ENCODE results near the gene NLRP13. TPM values are rescaled to one million over a fixed set of nuclear protein-coding genes. Genes with fewer than 3 reads are reported as not detected.
"Not testable (repeated sequence)": the region's sequence is repeated elsewhere in the genome, so short reads cannot be mapped to it uniquely, and the experiment has no call there.

The NLRP13 gene
- polyA plus RNA-seq, 1 experiment, result not detected

DNA sequence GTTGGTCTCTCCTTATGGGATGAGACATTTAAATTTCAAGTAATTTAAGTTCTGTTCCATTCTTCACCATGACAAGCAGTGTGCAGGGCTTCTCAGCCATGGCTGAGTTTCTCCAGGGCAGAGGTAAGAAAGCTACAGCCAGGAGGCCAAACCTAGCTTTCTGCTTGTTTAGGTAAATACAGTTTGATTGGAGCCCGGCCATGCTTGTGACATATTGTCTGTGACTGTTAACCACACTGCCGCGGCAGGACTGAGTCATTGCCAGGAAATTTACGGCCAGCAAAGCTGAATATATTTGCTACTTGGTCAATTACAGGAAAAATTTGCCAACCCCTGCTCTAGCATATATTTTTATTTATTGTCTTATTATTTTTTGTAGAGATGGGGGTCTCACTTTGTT is 26.2 kb upstream of the NLRP13 start:
- TF ChIP-seq, protein P1, sequence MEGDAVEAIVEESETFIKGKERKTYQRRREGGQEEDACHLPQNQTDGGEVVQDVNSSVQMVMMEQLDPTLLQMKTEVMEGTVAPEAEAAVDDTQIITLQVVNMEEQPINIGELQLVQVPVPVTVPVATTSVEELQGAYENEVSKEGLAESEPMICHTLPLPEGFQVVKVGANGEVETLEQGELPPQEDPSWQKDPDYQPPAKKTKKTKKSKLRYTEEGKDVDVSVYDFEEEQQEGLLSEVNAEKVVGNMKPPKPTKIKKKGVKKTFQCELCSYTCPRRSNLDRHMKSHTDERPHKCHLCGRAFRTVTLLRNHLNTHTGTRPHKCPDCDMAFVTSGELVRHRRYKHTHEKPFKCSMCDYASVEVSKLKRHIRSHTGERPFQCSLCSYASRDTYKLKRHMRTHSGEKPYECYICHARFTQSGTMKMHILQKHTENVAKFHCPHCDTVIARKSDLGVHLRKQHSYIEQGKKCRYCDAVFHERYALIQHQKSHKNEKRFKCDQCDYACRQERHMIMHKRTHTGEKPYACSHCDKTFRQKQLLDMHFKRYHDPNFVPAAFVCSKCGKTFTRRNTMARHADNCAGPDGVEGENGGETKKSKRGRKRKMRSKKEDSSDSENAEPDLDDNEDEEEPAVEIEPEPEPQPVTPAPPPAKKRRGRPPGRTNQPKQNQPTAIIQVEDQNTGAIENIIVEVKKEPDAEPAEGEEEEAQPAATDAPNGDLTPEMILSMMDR (IDR thresholded peaks at IDR 0.05; ENCODE audit: insufficient read depth, low read depth, low read length), result no peak
- CTCF ChIA-PET, result no interaction called here

DNA sequence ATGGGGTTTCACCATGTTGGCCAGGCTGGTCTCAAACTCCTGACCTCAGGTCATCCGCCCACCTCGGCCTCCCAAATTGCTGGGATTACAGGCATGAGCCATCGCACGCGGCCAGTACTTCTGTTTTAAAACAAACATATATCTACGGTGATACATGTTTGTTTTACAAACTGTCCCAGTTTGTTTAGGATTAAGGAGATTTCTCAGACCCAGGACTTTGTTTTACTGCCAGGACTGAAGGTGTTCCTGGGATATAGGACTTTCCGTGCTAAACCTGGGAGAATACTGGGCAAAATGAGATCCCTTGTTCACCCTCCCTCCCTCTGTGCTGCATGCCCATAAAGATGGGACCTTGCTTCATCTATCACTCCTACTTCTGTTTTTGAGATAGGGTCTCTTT is 24.3 kb upstream of the NLRP13 start:
- Histone ChIP-seq H3K4me3 (ENCODE audit: low read depth, low read length) (no peak overlapping the region), H3K27me3 (ENCODE audit: control insufficient read depth, insufficient read depth, low read length) (no peaks in the 10 kb centered on the region), H3K36me3 (ENCODE audit: control insufficient read depth, insufficient read depth, low read length) (no peaks in the 10 kb centered on the region)
- no peak for DNase-seq (ENCODE audit: low read depth)
- ChIA-PET CTCF (interaction anchor here (0.5 kb wide), 1 partner anchor 21 kb away, joined by 3 read pairs; no protein-coding TSS in a partner anchor), POLR2A (no interaction called here)
- TF ChIP-seq, protein P1 (IDR thresholded peaks at IDR 0.05; ENCODE audit: insufficient read depth, low read depth, low read length), result no peak

More for the DNA sequence above, 26.2 kb upstream of the NLRP13 start:
- DNase-seq (ENCODE audit: low read depth), result no peak
- no peaks in the 10 kb centered on the region for H3K27me3 ChIP-seq (ENCODE audit: control insufficient read depth, insufficient read depth, low read length)
- no peaks in the 10 kb centered on the region for H3K36me3 ChIP-seq (ENCODE audit: control insufficient read depth, insufficient read depth, low read length)
- H3K4me3 ChIP-seq (ENCODE audit: low read depth, low read length), result no peak overlapping the region
- POLR2A ChIA-PET, result no interaction called here

DNA sequence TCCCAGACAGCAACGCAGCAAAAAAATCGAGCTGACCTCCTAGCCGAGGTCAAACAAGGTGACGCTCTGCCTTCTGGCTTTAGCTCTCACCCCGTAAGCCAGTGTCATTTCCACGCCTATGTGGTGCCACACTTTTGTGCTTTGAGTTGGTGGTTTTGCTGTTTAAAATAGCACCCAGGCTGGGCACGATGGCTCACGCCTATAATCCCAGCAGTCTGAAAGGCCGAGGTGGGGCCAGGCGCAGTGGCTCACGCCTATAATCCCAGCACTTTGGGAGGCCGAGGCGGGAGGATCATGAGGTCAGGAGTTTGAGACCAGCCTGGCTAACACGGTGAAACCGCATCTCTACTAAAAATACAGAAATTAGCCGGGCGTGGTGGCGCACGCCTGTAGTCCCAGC is 18.4 kb upstream of the NLRP13 start:
- H3K4me3 ChIP-seq (ENCODE audit: low read depth, low read length), result not testable (repeated sequence)

DNA sequence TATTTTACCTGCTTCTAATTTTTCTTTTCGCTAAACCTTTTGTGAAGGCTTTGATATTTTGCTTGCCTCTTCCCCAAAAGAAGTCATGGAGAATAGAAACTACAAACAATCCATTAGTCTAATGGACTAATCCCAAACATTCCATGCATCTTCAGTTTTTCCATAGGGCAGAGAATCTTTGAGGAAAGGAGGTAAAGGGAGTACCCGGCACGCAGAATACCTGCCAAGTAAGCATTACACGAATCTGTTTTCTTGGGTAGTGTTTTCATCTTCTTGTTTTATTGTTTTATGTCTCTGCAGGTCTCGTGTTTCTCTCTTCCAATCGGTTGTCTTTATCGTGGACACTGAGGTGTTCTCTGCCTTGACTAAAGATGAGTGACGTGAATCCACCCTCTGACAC is 15.4 kb upstream of the NLRP13 start, which contains the start of gene NLRP8:
TSS of gene NLRP8 (plus strand) at position 301 of the 400 bp plus-strand sequence.
- Histone ChIP-seq H3K27me3 (ENCODE audit: control insufficient read depth, insufficient read depth, low read length) (no peaks in the 10 kb centered on the region), H3K4me3 (ENCODE audit: low read depth, low read length) (no peak within 1 kb of the TSS), H3K36me3 (ENCODE audit: control insufficient read depth, insufficient read depth, low read length) (no peaks in the 10 kb centered on the region)
- ChIA-PET CTCF (interaction anchor here (0.6 kb wide), 1 partner anchor 225 kb away, joined by 4 read pairs; no protein-coding TSS in a partner anchor), POLR2A (no interaction called here)
- TF ChIP-seq, protein P1 (IDR thresholded peaks at IDR 0.05; ENCODE audit: insufficient read depth, low read depth, low read length), result no peak
- DNase-seq (ENCODE audit: low read depth), result no peak

More for the DNA sequence above, 18.4 kb upstream of the NLRP13 start:
- DNase-seq (ENCODE audit: low read depth); H3K36me3 ChIP-seq (ENCODE audit: control insufficient read depth, insufficient read depth, low read length); CTCF ChIA-PET; POLR2A ChIA-PET; H3K27me3 ChIP-seq (ENCODE audit: control insufficient read depth, insufficient read depth, low read length): not testable (repeated sequence)

DNA sequence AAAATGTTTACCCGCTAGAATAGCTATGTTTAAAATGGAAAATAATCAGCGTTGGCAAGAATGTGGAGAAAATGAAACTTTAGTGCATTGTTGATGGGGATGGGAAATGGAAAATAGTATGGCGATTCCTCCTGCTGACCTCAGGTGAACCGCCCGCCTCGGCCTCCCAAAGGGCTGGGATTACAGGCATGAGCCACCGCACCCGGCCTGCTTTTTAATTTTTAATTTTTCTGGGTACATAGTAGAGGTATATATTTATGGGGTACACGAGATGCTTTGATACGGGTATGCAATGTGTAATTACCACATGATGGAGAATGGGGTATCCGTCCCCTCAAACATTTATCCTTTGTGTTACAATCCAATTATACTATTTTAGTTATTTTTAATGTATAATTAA is 8.2 kb upstream of the NLRP13 start:
- CTCF ChIA-PET, result no interaction called here
- POLR2A ChIA-PET, result no interaction called here
- TF ChIP-seq, protein P1 (IDR thresholded peaks at IDR 0.05; ENCODE audit: insufficient read depth, low read depth, low read length), result no peak
- Histone ChIP-seq H3K27me3 (ENCODE audit: control insufficient read depth, insufficient read depth, low read length) (no peaks in the 10 kb centered on the region), H3K4me3 (ENCODE audit: low read depth, low read length) (no peak overlapping the region), H3K36me3 (ENCODE audit: control insufficient read depth, insufficient read depth, low read length) (no peaks in the 10 kb centered on the region)
- no peak for DNase-seq (ENCODE audit: low read depth)

DNA sequence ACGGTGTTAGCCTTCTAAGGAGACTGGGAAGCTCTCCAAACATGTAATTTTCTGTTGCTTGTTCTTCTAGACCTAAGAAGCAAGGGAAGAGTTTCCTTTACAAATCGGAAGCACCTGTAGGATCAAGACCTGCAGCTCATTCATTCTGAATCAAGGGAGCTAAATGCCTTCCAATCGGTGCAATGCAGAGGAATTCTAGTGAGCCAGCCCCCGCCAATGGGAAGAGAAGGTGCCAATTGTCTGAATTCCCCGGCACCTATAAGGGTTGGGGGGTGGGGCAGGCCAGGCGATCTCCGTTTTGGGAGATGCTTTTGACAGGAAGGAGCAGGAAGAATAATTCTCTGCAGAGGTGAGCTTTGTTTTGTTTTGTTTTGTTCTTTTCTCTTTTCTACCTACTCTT is 7.1 kb upstream of the NLRP13 start:
- H3K27me3 ChIP-seq (ENCODE audit: control insufficient read depth, insufficient read depth, low read length), result no peaks in the 10 kb centered on the region
- no peak for DNase-seq (ENCODE audit: low read depth)
- H3K4me3 ChIP-seq (ENCODE audit: low read depth, low read length), result no peak overlapping the region
- no peaks in the 10 kb centered on the region for H3K36me3 ChIP-seq (ENCODE audit: control insufficient read depth, insufficient read depth, low read length)
- TF ChIP-seq, protein P1 (IDR thresholded peaks at IDR 0.05; ENCODE audit: insufficient read depth, low read depth, low read length), result no peak
- ChIA-PET POLR2A (no interaction called here), CTCF (no interaction called here)
